GM21529 (cell line): ENCODE measurements around the gene SLC26A5.
A peak's percentile ranks its signal among the peaks of the same experiment; 100 is the strongest.

Experiments used
- ATAC-seq: cut with Tn5 transposase; IDR thresholded peaks from one replicate; pipeline ENCODE4 v1.9.1; 2021; ENCODE audit not compliant: unreplicated experiment

The SLC26A5 gene

GRCh38 chr7:103348452-103348851 lies 97.6 kb downstream of the SLC26A5 start:
- ATAC-seq = no peak

GRCh38 chr7:103347507-103348267 lies 98.3 kb downstream of the SLC26A5 start, which contains the start of gene PSMC2:
Gene PSMC2, plus strand, starts transcription at chr7:103347643. Its CDS starts 69 bp downstream, at chr7:103347712.
- ATAC-seq = peak; percentile 69

- ATAC-seq = no peak
Measured at GRCh38 chr7:103346396-103346795, 99.6 kb downstream of the SLC26A5 start.

- ATAC-seq = peak; percentile 78
Measured at GRCh38 chr7:103344453-103345149, 101.4 kb downstream of the SLC26A5 start, which contains the start of gene DNAJC2. Gene DNAJC2, minus strand, starts transcription at chr7:103344767. Its CDS starts 145 bp downstream, at chr7:103344622.

DNA sequence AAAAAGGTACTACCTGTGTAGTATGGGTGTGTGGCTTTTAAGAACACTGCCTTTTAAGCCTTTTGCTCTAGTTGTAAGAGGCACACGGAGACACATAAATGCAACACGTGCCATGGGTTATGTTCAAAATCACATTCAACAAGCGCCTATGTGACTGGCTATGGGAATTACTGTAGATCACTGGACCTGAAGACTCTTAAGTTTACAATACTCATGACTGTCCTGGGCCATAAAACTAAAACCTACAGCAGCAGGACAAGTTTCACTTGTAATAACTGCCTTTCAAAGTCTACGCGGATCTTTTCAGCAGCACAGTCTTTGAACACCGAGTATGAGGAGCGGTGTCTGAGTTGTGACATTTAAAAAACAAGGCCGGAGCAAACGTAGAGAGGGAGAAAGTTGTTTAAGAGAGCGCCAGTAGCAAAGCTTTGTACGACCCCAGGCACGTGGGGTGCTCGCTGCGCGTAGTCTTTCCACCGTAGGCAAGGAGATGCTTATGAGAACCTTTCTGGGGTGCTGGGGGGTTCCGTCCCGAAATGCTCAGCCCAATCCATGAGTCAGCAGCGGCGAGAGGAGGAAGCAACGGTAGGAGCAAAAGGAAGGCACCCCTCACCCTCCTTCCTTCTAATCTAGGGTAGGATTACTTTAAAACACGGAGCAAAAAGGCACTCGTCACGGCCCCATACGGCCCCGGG lies 102.1 kb downstream of the SLC26A5 start:
- ATAC-seq = peak; percentile 11

GRCh38 chr7:103343332-103343731 lies 102.7 kb downstream of the SLC26A5 start:
- ATAC-seq = no peak

GRCh38 chr7:103341466-103341865 lies 104.5 kb downstream of the SLC26A5 start:
- ATAC-seq = no peak

GRCh38 chr7:103338864-103339263 lies 107.1 kb downstream of the SLC26A5 start:
- no peak for ATAC-seq

- no peak for ATAC-seq
Measured at GRCh38 chr7:103336761-103337160, 109.2 kb downstream of the SLC26A5 start.

DNA sequence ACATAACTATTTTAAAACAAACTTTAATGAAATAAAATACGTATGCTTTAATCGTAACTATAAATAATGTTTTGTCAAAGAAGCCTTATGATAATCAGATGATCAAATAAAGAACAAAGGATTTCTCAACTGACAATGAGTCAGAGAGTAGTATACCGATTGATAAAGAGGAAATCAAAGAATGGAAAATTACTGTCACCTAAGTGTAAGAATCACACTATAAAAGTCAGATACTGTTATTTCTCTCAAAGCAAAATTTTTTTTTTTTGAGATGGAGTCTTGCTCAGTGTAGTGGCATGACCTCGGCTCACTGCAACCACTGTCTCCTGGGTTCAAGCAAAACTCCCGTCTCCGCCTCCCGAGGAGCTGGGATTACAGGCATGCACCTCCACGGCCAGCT lies 120.3 kb downstream of the SLC26A5 start:
- no peak for ATAC-seq
